Adipocyte (in vitro differentiated cells): Measurements from ENCODE around the gene TIMM9.

Source experiments
- DNase-seq: peaks from one replicate; pipeline ENCODE4 v3.0.0-alpha.2; 2015; ENCODE audit warnings: low read depth
- H3K27me3 ChIP-seq: replicated peaks from 2 replicates; pipeline ENCODE4 v1.7.0; 2013; ENCODE audit warnings: mild to moderate bottlenecking, low read length, moderate library complexity; ENCODE audit not compliant: control insufficient read depth, insufficient read depth
- H3K36me3 ChIP-seq: 2 replicates; pipeline ENCODE4 v1.7.0; 2013; ENCODE audit warnings: low read length, mild to moderate bottlenecking, moderate library complexity; ENCODE audit not compliant: control insufficient read depth, insufficient read depth, severe bottlenecking
- H3K4me1 ChIP-seq: 2 replicates; pipeline ENCODE4 v1.7.0; 2013; ENCODE audit warnings: mild to moderate bottlenecking, low read length, moderate library complexity; ENCODE audit not compliant: control insufficient read depth, insufficient read depth
- H3K4me3 ChIP-seq: 2 replicates; pipeline ENCODE4 v1.7.0; 2013; ENCODE audit warnings: mild to moderate bottlenecking, low read length, moderate library complexity
- H3K9ac ChIP-seq: 2 replicates; pipeline ENCODE4 v1.7.0; 2013; ENCODE audit warnings: mild to moderate bottlenecking, low read length, moderate library complexity
- H3K9me3 ChIP-seq: 2 replicates; pipeline ENCODE4 v1.7.0; 2013; ENCODE audit warnings: mild to moderate bottlenecking, low read length, moderate library complexity; ENCODE audit not compliant: control insufficient read depth

TIMM9 gene, protein sequence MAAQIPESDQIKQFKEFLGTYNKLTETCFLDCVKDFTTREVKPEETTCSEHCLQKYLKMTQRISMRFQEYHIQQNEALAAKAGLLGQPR

DNA sequence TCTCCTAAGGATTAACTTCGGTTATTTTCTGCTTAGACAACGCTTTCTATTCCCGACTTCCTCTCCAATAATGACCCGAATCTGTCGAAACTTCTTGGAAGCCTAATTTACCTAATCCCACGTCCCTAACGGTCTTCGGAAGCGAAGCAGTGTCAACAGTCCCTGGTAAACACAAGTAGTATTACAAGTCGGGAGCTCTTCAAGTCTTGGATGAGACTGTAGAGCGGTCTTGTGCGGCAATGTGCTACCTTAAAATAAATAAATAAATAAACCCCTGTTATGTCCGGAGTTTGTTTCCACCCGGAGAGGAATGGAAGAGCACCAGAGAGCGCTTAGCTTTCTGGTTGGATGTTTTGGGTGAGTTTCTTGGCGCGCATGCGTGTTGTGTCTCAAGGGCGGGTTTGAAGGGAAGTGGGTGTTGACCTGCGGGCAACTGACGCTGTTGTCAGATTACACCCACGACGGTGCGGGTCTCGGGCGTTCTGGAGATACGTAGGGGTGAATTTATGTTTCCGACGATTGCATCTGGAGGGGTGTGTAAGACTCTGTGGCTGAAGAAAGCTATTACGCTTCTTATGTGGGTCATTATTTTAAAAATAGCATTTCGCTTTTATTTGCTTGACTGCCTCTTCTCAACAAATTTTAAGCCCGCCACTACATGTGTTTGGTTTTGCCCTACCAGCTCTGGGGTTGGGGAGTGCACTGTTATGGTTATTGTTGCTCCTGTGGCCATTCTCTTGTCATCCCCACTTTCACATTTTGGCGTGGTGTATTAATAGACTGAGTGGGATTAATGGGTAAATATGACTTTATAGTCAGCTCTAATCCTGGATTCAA lies at the start of gene TIMM9, which contains the start of gene KIAA0586:
TSS of gene TIMM9 (minus strand) at position 251 of the 837 bp plus-strand sequence. CDS start 15,586 bp downstream, outside the sequence.
TSS of gene KIAA0586 (plus strand) at position 439 of the 837 bp plus-strand sequence. CDS start 546 bp downstream, outside the sequence.
- peak within 1 kb of the TSS; percentile 99 for H3K9ac ChIP-seq
- peak; percentile 99 for DNase-seq
- H3K36me3 ChIP-seq: peaks cover 20% of the 10 kb centered on the region
- H3K9me3 ChIP-seq: no peaks in the 10 kb centered on the region
- H3K4me3 ChIP-seq: peak within 1 kb of the TSS; percentile 94
- H3K27me3 ChIP-seq: no peaks in the 10 kb centered on the region
- peaks cover 21% of the 10 kb centered on the region for H3K4me1 ChIP-seq

DNA sequence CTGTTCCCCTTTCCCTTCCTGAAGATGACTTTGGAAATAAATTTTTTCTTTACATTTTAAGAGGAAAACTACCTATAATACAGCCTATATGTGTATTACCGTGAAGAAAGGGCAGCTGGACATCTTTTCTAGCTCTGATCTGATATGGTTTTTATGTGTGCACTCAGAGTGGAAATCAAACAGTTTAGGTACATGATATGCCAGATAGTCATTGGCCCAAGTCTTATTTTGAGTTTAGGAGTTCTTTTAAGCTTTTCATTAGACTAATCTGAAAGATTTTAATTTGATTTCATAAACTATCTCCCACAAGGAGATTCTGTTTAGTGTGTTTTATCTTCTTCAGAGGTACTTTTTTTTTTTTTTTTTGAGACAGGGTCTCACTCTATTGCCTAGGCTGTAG lies 49.0 kb upstream of the TIMM9 start:
- Histone ChIP-seq H3K4me3 (no peak overlapping the region), H3K27me3 (no peaks in the 10 kb centered on the region), H3K36me3 (peaks cover 33% of the 10 kb centered on the region), H3K9ac (no peak overlapping the region), H3K9me3 (no peaks in the 10 kb centered on the region), H3K4me1 (no peaks in the 10 kb centered on the region)
- DNase-seq: no peak

DNA sequence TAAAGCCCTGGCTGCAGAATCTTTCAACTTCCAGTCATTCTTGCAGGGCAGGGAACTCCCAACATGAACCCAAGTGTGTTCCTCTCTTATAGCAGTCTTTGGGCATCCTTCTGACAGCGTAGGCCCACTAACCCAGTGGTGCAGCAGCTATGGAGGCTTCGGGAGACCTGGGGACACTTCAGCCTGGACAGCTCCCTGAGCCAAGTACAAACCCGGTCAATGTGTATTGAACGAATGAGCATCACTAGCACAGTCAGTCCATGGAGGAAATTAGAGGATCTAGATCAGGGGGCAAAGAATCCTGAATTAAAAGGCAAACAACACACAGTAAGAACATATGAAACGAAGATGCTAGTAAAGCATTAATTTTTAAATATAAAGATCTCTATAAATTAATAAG lies 42.0 kb upstream of the TIMM9 start:
- H3K9me3 ChIP-seq: no peaks in the 10 kb centered on the region
- no peak overlapping the region for H3K9ac ChIP-seq
- peaks cover 43% of the 10 kb centered on the region for H3K36me3 ChIP-seq
- no peaks in the 10 kb centered on the region for H3K27me3 ChIP-seq
- H3K4me3 ChIP-seq: no peak overlapping the region
- no peaks in the 10 kb centered on the region for H3K4me1 ChIP-seq
- no peak for DNase-seq

DNA sequence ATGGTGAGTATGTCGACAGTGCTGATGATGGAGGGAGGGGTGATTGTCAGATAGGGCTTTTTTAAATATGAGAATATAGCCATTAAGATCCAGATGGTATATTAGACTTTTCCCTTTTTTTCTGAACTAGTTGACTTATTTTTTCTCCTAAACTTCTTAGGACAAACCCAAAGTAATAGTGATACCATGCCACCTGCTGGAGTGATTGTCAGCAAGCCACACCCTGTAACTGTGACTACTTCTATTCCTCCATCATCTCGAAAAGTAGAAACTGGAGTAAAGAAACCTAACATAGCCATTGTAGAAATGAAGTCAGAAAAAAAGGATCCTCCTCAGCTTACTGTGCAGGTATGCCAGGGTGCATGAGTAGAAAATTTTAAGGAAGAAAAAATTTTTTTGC lies 40.2 kb upstream of the TIMM9 start:
- no peaks in the 10 kb centered on the region for H3K9me3 ChIP-seq
- no peak for DNase-seq
- H3K36me3 ChIP-seq: peaks cover 47% of the 10 kb centered on the region
- no peak overlapping the region for H3K9ac ChIP-seq
- H3K4me1 ChIP-seq: no peaks in the 10 kb centered on the region
- H3K4me3 ChIP-seq: no peak overlapping the region
- no peaks in the 10 kb centered on the region for H3K27me3 ChIP-seq

DNA sequence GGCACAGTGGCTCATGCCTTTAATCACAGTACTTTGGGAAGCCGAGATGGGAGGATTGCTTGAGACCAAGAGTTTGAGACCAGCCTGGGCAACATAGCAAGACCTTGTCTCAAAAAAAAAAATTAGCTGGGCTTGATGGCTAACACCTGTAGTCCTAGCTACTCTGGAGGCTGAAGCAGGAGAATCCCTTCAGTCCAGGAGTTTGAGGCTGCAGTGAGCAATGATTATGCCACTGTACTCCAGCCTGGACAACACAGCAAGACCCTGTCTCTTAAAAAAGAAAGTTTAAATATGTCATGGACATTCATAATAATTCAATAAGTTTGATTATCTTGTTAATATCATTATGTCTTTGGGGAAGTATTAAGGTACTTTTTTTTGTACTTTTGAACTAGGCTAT lies 39.1 kb upstream of the TIMM9 start:
- no peak for DNase-seq
- H3K27me3 ChIP-seq: no peaks in the 10 kb centered on the region

DNA sequence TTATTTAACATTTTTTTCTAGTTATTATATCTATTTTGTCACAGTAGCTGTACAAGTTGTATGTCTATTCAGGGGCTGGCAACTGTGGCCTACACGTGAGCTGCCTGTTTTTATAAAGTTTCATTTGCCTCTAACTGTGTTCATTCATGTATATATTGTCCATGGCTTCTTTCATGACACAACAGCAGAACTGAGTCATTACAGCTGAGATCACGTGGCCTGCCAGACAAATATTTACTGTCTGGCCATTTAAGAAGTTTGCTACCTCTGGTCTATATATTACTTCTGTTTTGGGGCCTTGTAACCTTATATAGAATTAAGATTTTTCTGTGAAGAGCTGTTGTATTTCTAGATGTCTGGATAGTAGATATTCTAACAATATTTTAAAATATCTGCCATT lies 38.1 kb upstream of the TIMM9 start:
- Histone ChIP-seq H3K4me1 (no peaks in the 10 kb centered on the region), H3K4me3 (no peak overlapping the region), H3K36me3 (peaks cover 61% of the 10 kb centered on the region), H3K27me3 (no peaks in the 10 kb centered on the region), H3K9me3 (no peaks in the 10 kb centered on the region), H3K9ac (no peak overlapping the region)
- DNase-seq: peak; percentile 19

More for the DNA sequence above, 39.1 kb upstream of the TIMM9 start:
- no peak overlapping the region for H3K9ac ChIP-seq
- H3K4me3 ChIP-seq: no peak overlapping the region
- no peaks in the 10 kb centered on the region for H3K4me1 ChIP-seq
- no peaks in the 10 kb centered on the region for H3K9me3 ChIP-seq
- H3K36me3 ChIP-seq: peaks cover 53% of the 10 kb centered on the region

DNA sequence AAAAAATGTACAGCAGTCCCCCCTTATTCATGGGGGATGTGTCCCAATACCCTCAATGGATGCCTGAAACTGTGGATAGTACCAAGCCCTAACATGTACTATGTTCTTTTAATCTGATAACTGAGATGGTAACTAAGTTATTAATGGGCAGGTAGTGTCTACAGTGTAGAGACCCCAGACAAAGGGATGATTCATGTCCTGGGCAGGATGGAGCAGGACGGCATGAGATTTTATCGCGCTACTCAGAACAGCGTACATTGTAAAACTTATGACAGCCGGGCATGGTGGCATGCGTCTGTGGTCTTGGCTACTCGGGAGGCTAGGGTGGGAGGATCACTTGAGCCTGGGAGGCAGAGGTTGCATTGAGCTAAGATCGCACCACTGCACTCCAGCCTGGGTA lies 37.3 kb upstream of the TIMM9 start:
- H3K27me3 ChIP-seq: no peaks in the 10 kb centered on the region
- H3K4me3 ChIP-seq: no peak overlapping the region
- DNase-seq: no peak
- H3K4me1 ChIP-seq: no peaks in the 10 kb centered on the region
- H3K9ac ChIP-seq: no peak overlapping the region
- H3K36me3 ChIP-seq: peaks cover 62% of the 10 kb centered on the region
- no peaks in the 10 kb centered on the region for H3K9me3 ChIP-seq

DNA sequence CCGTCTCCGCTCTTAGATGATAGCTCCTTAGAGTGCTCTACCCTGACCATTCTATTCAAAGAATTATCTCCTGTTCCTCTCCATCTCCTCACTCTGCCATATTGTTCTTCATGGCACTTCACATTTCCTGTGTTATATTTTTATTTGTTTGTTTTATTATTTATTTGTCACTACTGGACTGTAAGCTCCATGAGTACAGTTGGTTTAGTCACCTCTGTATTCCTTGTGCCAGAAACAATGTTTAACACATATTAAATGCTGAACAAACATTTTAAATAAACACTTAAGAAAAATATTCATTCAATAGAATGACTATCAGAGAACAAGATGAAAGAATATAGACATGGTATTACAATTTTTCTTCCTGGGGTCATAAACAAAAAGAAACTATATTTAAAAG lies 35.8 kb upstream of the TIMM9 start:
- Histone ChIP-seq H3K4me1 (no peaks in the 10 kb centered on the region), H3K27me3 (no peaks in the 10 kb centered on the region), H3K9ac (no peak overlapping the region), H3K9me3 (no peaks in the 10 kb centered on the region), H3K36me3 (peaks cover 61% of the 10 kb centered on the region), H3K4me3 (no peak overlapping the region)
- DNase-seq: no peak

DNA sequence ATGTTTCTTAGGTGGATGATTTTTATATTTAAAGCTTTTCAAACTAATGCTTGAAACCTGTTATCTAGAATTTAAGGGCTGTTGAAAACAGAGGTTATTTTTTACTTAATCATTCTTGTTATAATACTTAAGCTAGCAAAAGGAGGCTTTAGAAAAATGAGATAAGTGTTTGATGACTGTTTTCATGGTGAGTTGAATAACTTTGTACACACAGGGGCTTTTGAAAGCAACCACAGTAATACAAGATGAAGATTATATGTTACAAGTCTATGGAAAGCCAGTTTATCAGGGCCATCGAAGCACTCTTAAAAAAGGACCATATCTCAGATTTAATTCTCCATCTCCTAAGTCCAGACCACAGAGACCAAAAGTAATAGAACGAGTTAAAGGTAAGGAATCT lies 33.4 kb upstream of the TIMM9 start:
- Histone ChIP-seq H3K4me3 (no peak overlapping the region), H3K36me3 (peaks cover 59% of the 10 kb centered on the region), H3K4me1 (no peaks in the 10 kb centered on the region), H3K9me3 (no peaks in the 10 kb centered on the region), H3K9ac (no peak overlapping the region), H3K27me3 (no peaks in the 10 kb centered on the region)
- no peak for DNase-seq

DNA sequence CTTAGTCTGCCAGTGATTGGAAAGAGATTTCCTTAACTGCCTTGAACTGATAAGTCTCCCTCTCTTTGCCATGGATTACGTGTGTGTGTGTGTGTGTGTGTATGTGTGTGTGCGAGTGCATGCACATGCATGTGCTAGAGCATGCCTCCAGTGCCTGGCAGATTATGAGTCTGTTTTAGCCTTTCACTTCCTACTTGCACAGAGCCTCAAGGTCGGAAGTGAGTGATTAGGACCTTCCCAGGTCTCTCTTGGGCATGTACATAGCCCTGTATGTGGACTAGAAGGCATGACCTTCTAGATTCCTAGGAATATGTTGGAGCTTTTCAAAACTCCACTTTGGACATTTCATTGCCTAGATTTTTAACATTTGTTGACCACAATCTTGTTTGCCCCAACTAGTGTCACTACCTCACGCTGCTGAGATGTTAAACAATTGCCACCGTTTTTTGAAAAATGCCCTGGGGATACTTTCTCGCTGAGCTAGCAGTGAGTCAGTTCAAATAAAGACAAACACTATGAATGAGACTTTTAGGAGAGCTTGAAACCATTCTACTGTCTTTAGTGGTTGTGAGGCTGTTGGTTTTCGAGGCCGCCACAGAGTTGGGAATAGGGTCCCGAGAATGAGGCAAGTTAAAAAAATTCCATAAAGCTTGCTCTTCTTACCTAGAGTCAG lies 28.4 kb upstream of the TIMM9 start:
- H3K36me3 ChIP-seq: peaks cover 41% of the 10 kb centered on the region
- H3K9me3 ChIP-seq: no peaks in the 10 kb centered on the region
- no peaks in the 10 kb centered on the region for H3K4me1 ChIP-seq
- H3K9ac ChIP-seq: no peak overlapping the region
- H3K27me3 ChIP-seq: no peaks in the 10 kb centered on the region
- H3K4me3 ChIP-seq: no peak overlapping the region
- peak; percentile 53 for DNase-seq

DNA sequence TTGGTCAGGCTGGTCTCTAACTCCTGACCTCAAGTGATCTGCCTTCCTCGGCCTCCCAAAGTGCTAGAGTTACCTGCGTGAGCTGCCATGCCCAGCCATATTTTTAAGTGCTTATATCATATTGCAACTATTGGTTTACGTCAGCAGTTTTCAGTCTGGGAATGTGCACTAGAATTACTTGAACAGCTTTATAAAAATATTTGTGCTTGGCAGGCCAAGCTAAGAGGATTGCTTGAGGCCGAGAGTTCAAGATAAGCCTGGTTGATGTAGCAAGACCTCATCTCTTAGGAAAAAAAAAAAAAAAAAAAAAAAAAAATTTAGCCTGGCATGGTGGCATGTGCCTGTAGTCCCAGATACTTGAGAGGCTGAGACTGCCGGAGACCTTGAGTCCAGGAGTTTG lies 17.3 kb upstream of the TIMM9 start:
- no peak for DNase-seq
- no peak overlapping the region for H3K9ac ChIP-seq
- peaks cover 54% of the 10 kb centered on the region for H3K36me3 ChIP-seq
- no peaks in the 10 kb centered on the region for H3K4me1 ChIP-seq
- H3K4me3 ChIP-seq: no peak overlapping the region
- H3K9me3 ChIP-seq: no peaks in the 10 kb centered on the region
- no peaks in the 10 kb centered on the region for H3K27me3 ChIP-seq
